ENCODE results near the gene PPP4R2. TPM values are rescaled to one million over a fixed set of nuclear protein-coding genes. Genes with fewer than 3 reads are reported as not detected.

PPP4R2 gene
- total and polyA plus RNA-seq, 9 of the 15 experiments (the other 6 are each of a cell fraction or from before 2014, with no cell fraction given), result 11.0 to 49.6 (median 31.6) TPM

GRCh38 chr3:72961752-72962151 is 34.9 kb upstream of the PPP4R2 start:
- BruUV-seq (replicated peaks), result no TSS peak
- Histone ChIP-seq H3K4me1 (replicated peaks in 1 of 2; ENCODE audit: control insufficient read depth in 2 of 2, insufficient read depth in 2 of 2, low read length in 2 of 2) (no peaks in the 10 kb centered on the region), H3K27ac (ENCODE audit: extremely low read depth, low read depth, low read length) (no peak overlapping the region), H2AFZ (ENCODE audit: low read depth, low read length) (no peak overlapping the region), H3K9ac (ENCODE audit: insufficient read depth in 1 of 2, low read depth in 2 of 2, low read length in 2 of 2) (no peak overlapping the region), H3K4me2 (ENCODE audit: insufficient read depth, low read length) (no peak overlapping the region), H3K27me3 (ENCODE audit: control insufficient read depth in 2 of 2, insufficient read depth in 2 of 2, low read length in 2 of 2) (no peaks in the 10 kb centered on the region), H3K9me3 (replicated peaks; ENCODE audit: control insufficient read depth, insufficient read depth, low read depth, low read length) (no peaks in the 10 kb centered on the region), H4K20me1 (replicated peaks; ENCODE audit: control insufficient read depth, insufficient read depth, low read length) (no peaks in the 10 kb centered on the region), H3K9me1 (ENCODE audit: control insufficient read depth, insufficient read depth, low read length) (no peaks in the 10 kb centered on the region), H3K79me2 (ENCODE audit: control insufficient read depth, insufficient read depth, low read length) (no peaks in the 10 kb centered on the region), H3K4me3 (no peak overlapping the region), H3K36me3 (ENCODE audit: control insufficient read depth, insufficient read depth, low read length) (no peaks in the 10 kb centered on the region)
- FAIRE-seq, result no peak
- intact Hi-C loops (cut with micrococcal nuclease), result no loop called here
- 14% methylated on average over 4 of the region's 4 CpGs for WGBS (ENCODE audit: insufficient coverage, low coverage, missing lambda C conversion rate)
- ATAC-seq, result no peak; the same call in 2 of the 3 replicates
- TF ChIP-seq RFX1 (IDR thresholded peaks at IDR 0.05) (no peak), VEZF1 (CRISPR knock-in tag; IDR thresholded peaks at IDR 0.05) (no peak), TCF3 (CRISPR knock-in tag; IDR thresholded peaks at IDR 0.05) (no peak), HDAC8 (tag; IDR thresholded peaks at IDR 0.05) (no peak), GABPA (tag; conservative IDR thresholded peaks at IDR 0.05; ENCODE audit: low read depth) (no peak)
- TF ChIP-seq, protein P1, sequence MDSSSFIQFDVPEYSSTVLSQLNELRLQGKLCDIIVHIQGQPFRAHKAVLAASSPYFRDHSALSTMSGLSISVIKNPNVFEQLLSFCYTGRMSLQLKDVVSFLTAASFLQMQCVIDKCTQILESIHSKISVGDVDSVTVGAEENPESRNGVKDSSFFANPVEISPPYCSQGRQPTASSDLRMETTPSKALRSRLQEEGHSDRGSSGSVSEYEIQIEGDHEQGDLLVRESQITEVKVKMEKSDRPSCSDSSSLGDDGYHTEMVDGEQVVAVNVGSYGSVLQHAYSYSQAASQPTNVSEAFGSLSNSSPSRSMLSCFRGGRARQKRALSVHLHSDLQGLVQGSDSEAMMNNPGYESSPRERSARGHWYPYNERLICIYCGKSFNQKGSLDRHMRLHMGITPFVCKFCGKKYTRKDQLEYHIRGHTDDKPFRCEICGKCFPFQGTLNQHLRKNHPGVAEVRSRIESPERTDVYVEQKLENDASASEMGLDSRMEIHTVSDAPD (CRISPR knock-in tag; IDR thresholded peaks at IDR 0.05), result no peak
- ChIA-PET CTCF (ENCODE audit: low intra/inter-chr PET ratio) (no interaction called here), POLR2A (no interaction called here)
- in situ Hi-C loops (cut with MboI), result no loop called here
- no peak for DNase-seq (ENCODE audit: extremely low read depth in 1 of 4, low spot score in 3 of 4)
